Osteocyte (in vitro differentiated cells): ENCODE results near the gene MAPK6. TPM values are rescaled to one million over a fixed set of nuclear protein-coding genes. Genes with fewer than 3 reads are reported as not detected.

ENCODE experiments used
- DNase-seq: peaks from one replicate; pipeline ENCODE4 v3.0.0; 2021; ENCODE audit warnings: mixed read lengths; ENCODE audit not compliant: unreplicated experiment; ENCODE audit errors: extremely low spot score
- H3K27ac Mint-ChIP-seq: one replicate; pipeline ENCODE4 v1.8.0; 2021; ENCODE audit warnings: mild to moderate bottlenecking, mixed read lengths; ENCODE audit not compliant: unreplicated experiment
- H3K27me3 Mint-ChIP-seq: one replicate; pipeline ENCODE4 v1.8.0; 2021; ENCODE audit warnings: mixed read lengths; ENCODE audit not compliant: unreplicated experiment
- H3K36me3 Mint-ChIP-seq: one replicate; pipeline ENCODE4 v1.8.0; 2021; ENCODE audit warnings: mixed read lengths; ENCODE audit not compliant: unreplicated experiment
- H3K4me1 Mint-ChIP-seq: one replicate; pipeline ENCODE4 v1.8.0; 2021; ENCODE audit warnings: mixed read lengths; ENCODE audit not compliant: unreplicated experiment
- H3K4me3 Mint-ChIP-seq: one replicate; pipeline ENCODE4 v1.8.0; 2021; ENCODE audit warnings: mild to moderate bottlenecking, moderate library complexity, mixed read lengths; ENCODE audit not compliant: unreplicated experiment
- H3K9me3 Mint-ChIP-seq: one replicate; pipeline ENCODE4 v1.8.0; 2021; ENCODE audit warnings: mixed read lengths; ENCODE audit not compliant: unreplicated experiment
- total RNA-seq: library from RNA; stranded (reverse); gene quantifications from 2 replicates; pipeline ENCODE4 v1.2.1, GENCODE V29; 2021
- TF ChIP-seq, protein P1 (sequence below): fragments of 200-600 bp; sonication (generic); IDR thresholded peaks from 2 replicates; pipeline ENCODE4 v1.5.0; 2021; ENCODE audit warnings: antibody characterized with exemption, mild to moderate bottlenecking, moderate library complexity

MAPK6 gene
- total RNA-seq, 1 donor from 2014 or later: 46.1 TPM

DNA sequence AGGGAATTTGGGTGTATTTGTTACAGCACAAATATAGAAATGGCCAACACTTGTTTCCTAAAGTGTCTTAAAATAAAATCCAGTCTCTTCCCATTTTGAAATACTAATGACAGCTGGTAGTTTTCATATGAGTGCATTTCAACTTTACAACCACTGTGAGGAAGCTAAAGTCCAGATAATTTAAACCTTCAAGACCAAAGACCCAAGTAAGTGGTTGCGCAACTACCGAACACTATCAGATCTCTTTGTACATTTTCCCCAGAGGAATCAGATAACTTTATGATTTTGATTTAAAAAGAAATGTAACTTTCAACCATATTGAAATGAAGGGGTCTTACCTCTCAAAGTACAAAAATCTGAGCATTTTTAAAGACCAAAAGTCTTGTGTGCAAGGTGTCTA is 79.3 kb downstream of the MAPK6 start:
- no peaks in the 10 kb centered on the region for H3K36me3 Mint-ChIP-seq
- TF ChIP-seq, protein P1, sequence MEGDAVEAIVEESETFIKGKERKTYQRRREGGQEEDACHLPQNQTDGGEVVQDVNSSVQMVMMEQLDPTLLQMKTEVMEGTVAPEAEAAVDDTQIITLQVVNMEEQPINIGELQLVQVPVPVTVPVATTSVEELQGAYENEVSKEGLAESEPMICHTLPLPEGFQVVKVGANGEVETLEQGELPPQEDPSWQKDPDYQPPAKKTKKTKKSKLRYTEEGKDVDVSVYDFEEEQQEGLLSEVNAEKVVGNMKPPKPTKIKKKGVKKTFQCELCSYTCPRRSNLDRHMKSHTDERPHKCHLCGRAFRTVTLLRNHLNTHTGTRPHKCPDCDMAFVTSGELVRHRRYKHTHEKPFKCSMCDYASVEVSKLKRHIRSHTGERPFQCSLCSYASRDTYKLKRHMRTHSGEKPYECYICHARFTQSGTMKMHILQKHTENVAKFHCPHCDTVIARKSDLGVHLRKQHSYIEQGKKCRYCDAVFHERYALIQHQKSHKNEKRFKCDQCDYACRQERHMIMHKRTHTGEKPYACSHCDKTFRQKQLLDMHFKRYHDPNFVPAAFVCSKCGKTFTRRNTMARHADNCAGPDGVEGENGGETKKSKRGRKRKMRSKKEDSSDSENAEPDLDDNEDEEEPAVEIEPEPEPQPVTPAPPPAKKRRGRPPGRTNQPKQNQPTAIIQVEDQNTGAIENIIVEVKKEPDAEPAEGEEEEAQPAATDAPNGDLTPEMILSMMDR: no peak
- H3K4me1 Mint-ChIP-seq: peaks cover 46% of the 10 kb centered on the region
- H3K4me3 Mint-ChIP-seq: no peak overlapping the region
- no peak for DNase-seq
- peaks cover 5% of the 10 kb centered on the region for H3K9me3 Mint-ChIP-seq
- H3K27ac Mint-ChIP-seq: no peak overlapping the region
- no peaks in the 10 kb centered on the region for H3K27me3 Mint-ChIP-seq

DNA sequence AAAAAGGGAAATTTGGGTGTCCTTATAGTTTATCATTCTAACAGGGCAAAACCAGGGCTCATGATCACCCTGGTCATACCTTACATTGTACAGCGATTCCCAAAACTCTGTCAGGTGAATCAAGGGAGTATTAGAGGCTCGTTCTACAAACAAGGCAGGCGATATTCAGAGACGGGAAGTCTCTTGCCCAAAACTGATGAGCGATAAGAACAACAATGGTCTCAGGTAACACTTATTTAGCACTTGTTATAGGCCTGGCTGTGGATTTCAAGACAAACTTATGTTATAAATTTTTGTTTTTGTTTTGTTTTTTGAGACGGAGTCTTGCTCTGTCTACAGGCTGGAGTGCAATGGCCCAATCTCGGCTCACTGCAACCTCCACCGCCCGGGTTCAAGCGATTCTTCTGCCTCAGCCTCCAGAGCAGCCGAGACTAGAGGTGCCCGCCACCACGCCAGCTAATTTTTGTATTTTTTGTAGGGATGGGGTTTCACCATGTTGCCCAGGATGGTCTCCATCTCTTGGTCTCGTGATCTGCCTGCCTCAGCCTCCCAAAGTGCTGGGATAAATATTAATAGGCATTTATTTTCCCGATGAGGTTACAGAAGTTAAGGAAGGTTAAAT is 80.7 kb downstream of the MAPK6 start:
- Mint-ChIP-seq H3K4me1 (peaks cover 44% of the 10 kb centered on the region), H3K9me3 (peaks cover 5% of the 10 kb centered on the region), H3K27ac (no peak overlapping the region), H3K36me3 (no peaks in the 10 kb centered on the region), H3K27me3 (no peaks in the 10 kb centered on the region), H3K4me3 (no peak overlapping the region)
- TF ChIP-seq, protein P1: no peak
- no peak for DNase-seq

DNA sequence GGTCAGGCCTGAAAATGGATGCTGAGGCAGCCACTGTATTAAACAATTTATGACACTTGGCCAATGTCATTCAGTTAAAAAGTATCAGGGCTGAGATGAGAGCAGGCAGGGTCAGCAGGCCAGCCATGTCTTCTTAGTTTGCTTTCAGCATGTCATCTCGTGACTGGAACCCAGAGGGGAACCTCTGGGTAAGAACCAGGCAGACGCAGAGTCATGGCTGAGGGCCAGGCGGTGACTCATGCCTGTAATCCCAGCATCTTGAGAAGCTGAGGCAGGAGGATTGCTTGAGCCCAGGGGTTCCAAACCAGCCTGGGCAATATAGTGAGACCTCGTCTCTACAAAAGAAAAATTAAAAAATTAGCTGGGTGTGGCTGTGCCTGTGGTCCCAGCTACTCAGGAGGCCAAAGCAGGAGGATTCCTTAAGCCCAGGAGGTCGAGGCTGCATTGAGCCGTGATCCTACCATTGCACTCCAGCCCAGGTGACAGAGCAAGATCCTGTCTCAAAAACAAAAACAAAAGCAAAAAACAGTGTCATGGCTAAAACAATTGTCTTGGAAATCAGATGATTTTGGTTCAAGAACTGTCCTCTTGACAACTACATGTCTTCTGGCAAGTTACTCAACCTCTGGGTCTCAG is 81.9 kb downstream of the MAPK6 start:
- TF ChIP-seq, protein P1: no peak
- Mint-ChIP-seq H3K27me3 (no peaks in the 10 kb centered on the region), H3K4me1 (peaks cover 33% of the 10 kb centered on the region), H3K9me3 (peaks cover 2% of the 10 kb centered on the region), H3K27ac (no peak overlapping the region), H3K4me3 (no peak overlapping the region), H3K36me3 (no peaks in the 10 kb centered on the region)
- peak; percentile 89 for DNase-seq

DNA sequence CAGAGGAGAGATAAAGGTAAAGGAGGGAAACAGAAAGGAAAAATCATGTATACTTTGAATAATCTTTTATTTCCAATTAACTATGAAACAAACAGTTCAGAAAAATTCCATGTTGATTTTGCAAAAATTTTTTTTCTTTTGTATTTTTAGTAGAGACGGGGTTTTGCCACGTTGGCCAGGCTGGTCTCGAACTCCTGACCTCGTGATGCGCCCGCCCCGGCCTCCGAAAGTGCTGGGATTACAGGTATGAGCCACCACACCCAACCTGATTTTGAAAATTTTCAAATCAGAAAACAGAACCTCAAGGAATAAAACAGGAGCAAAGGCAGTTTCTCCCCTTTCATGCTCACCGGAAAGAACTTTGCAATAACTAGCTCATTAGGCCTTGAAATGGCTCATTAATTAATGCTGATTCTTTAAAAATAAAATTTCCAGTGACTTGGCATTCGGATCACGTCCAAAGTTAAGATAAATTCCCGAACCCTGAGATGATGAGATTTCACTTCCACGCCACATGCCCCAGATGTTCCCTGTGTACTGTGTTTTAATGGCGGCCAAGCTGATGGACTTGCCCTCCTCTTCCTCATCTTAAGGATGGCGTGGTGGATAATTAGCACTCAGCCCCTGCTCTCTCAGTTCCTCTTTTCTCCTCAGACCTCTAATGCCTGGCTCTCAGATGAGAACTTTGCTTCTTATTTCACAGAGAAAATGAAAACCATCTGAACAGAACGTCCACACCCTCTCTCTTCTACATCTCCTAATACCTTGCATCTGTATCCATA is 82.7 kb downstream of the MAPK6 start:
- TF ChIP-seq, protein P1: no peak

DNA sequence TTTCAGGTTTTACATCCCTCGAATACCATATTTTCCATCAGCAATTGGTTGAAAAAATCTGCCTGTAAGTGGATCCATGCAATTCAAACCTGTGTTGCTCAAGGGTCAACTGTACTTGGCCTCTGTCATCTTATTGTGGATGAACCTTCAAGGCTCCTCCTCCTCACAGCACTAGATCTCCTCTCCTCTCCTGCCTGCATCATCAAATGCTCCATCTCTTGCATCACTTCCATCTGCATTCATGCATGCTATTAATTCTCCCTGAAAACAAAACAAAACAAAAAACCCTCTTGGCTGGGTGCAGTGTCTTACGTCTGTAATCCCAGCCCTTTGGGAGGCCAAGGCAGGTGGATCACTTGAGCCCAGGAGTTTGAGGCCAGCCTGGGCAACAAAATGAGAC is 83.4 kb downstream of the MAPK6 start:
- H3K27ac Mint-ChIP-seq: peak overlapping the region; percentile 78
- TF ChIP-seq, protein P1: no peak
- DNase-seq: no peak
- H3K27me3 Mint-ChIP-seq: no peaks in the 10 kb centered on the region
- no peak overlapping the region for H3K4me3 Mint-ChIP-seq
- no peaks in the 10 kb centered on the region for H3K9me3 Mint-ChIP-seq
- H3K36me3 Mint-ChIP-seq: no peaks in the 10 kb centered on the region
- peaks cover 27% of the 10 kb centered on the region for H3K4me1 Mint-ChIP-seq

More for the DNA sequence above, 82.7 kb downstream of the MAPK6 start:
- Mint-ChIP-seq H3K36me3 (no peaks in the 10 kb centered on the region), H3K27ac (peak overlapping the region; percentile 78), H3K4me1 (peaks cover 32% of the 10 kb centered on the region), H3K4me3 (no peak overlapping the region), H3K9me3 (no peaks in the 10 kb centered on the region), H3K27me3 (no peaks in the 10 kb centered on the region)
- no peak for DNase-seq
